Glomerular visceral epithelial cell (primary cell): ENCODE data around the gene DNAH7.
A peak's percentile ranks its signal among the peaks of the same experiment; 100 is the strongest.
"Not testable (repeated sequence)": the region's sequence is repeated elsewhere in the genome, so short reads cannot be mapped to it uniquely, and the experiment has no call there.

Experiments
- DNase-seq: peaks from one replicate; pipeline ENCODE4 v3.0.0-alpha.2; 2016; ENCODE audit errors: extremely low spot score

The DNAH7 gene

GRCh38 chr2:196068271-196069209 is at the start of gene DNAH7:
Gene DNAH7, minus strand, starts transcription at chr2:196068837. Its CDS starts 126 bp downstream, at chr2:196068711.
- peak; percentile 88 for DNase-seq

GRCh38 chr2:196117214-196117705 is 48.6 kb upstream of the DNAH7 start:
- no peak for DNase-seq

- no peak for DNase-seq
Observed at GRCh38 chr2:196113061-196113974, 44.7 kb upstream of the DNAH7 start.

GRCh38 chr2:196112418-196113034 is 43.9 kb upstream of the DNAH7 start:
- DNase-seq: peak; percentile 40

- no peak for DNase-seq
Observed at GRCh38 chr2:196108604-196109003, 40.0 kb upstream of the DNAH7 start.

- DNase-seq: no peak
Observed at GRCh38 chr2:196105951-196106350, 37.3 kb upstream of the DNAH7 start.

GRCh38 chr2:196104066-196104465 is 35.4 kb upstream of the DNAH7 start:
- DNase-seq: peak; percentile 36

- DNase-seq: no peak
Observed at GRCh38 chr2:196103626-196104025, 35.0 kb upstream of the DNAH7 start.

- DNase-seq: peak; percentile 7
Observed at GRCh38 chr2:196101325-196101991, 32.8 kb upstream of the DNAH7 start.

GRCh38 chr2:196099916-196100315 is 31.3 kb upstream of the DNAH7 start:
- DNase-seq: no peak

- DNase-seq: no peak
Observed at GRCh38 chr2:196097864-196098660, 29.4 kb upstream of the DNAH7 start.

GRCh38 chr2:196096982-196097745 is 28.5 kb upstream of the DNAH7 start:
- no peak for DNase-seq

- DNase-seq: no peak
Observed at GRCh38 chr2:196096264-196096663, 27.6 kb upstream of the DNAH7 start.

- DNase-seq: not testable (repeated sequence)
Observed at GRCh38 chr2:196089448-196089847, 20.8 kb upstream of the DNAH7 start.

- DNase-seq: peak; percentile 32
Observed at GRCh38 chr2:196088203-196088602, 19.6 kb upstream of the DNAH7 start.

GRCh38 chr2:196086517-196087368 is 18.1 kb upstream of the DNAH7 start:
- no peak for DNase-seq

GRCh38 chr2:196083601-196084000 is 15.0 kb upstream of the DNAH7 start:
- DNase-seq: no peak

- no peak for DNase-seq
Observed at GRCh38 chr2:196080526-196080925, 11.9 kb upstream of the DNAH7 start.

GRCh38 chr2:196079052-196079451 is 10.4 kb upstream of the DNAH7 start:
- DNase-seq: no peak
